Panc1 (cell line): ENCODE data around the gene MDH1.

ENCODE experiments used
- CTCF ChIP-seq: fragments of 450-650 bp; IDR thresholded peaks from 2 replicates; pipeline ENCODE4 v1.5.1; 2017; ENCODE audit warnings: mild to moderate bottlenecking
- POLR2AphosphoS5 ChIP-seq: IDR thresholded peaks from 2 replicates; pipeline ENCODE4 v1.6.1; 2012; ENCODE audit warnings: mild to moderate bottlenecking, low read depth, low read length, moderate library complexity
- REST ChIP-seq, 2 experiments: IDR thresholded peaks; 2 replicates each; pipeline ENCODE4 v1.6.1; 2011 to 2012; ENCODE audit warnings: low read depth in 2 of 2, control low read depth in 1 of 2, low read length in 1 of 2, mild to moderate bottlenecking in 1 of 2, moderate library complexity in 1 of 2; ENCODE audit not compliant: insufficient read depth in 1 of 2
- SIN3A ChIP-seq: IDR thresholded peaks from 2 replicates; pipeline ENCODE4 v1.6.1; 2012; ENCODE audit warnings: low read depth, mild to moderate bottlenecking, low read length, moderate library complexity, borderline replicate concordance; ENCODE audit not compliant: insufficient read depth

GRCh38 chr2:63643486-63643885 is 54.7 kb downstream of the MDH1 start:
- TF ChIP-seq CTCF (0 out of 2 replicates have a peak, but pooled peaks have one; percentile 3), POLR2AphosphoS5 (no peak), REST (IDR thresholded peaks at IDR 0.05; ENCODE audit: insufficient read depth in 1 of 2, low read depth in 2 of 2, low read length in 1 of 2) (no peak), SIN3A (no peak)
